ENCODE results near the gene KIRREL1.

Gene KIRREL1

GRCh38 chr1:157985473-157985872 lies 8.0 kb upstream of the KIRREL1 start:
- Histone ChIP-seq H3K27ac (no peak overlapping the region), H3K4me3 (no peak overlapping the region)
- DNase-seq (ENCODE audit: low spot score): no peak
- no peak for TF ChIP-seq CTCF (IDR thresholded peaks at IDR 0.05)

GRCh38 chr1:157988002-157988401 lies 5.4 kb upstream of the KIRREL1 start:
- no peak for TF ChIP-seq CTCF (IDR thresholded peaks at IDR 0.05)
- DNase-seq (ENCODE audit: low spot score): no peak

GRCh38 chr1:157992031-157992832 lies 1.2 kb upstream of the KIRREL1 start:
- TF ChIP-seq CTCF (IDR thresholded peaks at IDR 0.05): peak; percentile 89
- DNase-seq (ENCODE audit: low spot score): peak; percentile 85
- Histone ChIP-seq H3K4me3 (peak overlapping the region; percentile 96), H3K27ac (peak overlapping the region; percentile 94 to 98)

More at GRCh38 chr1:157988002-157988401, 5.4 kb upstream of the KIRREL1 start:
- H3K27ac ChIP-seq: no peak overlapping the region
- no peak overlapping the region for H3K4me3 ChIP-seq

- no peak for TF ChIP-seq CTCF (IDR thresholded peaks at IDR 0.05)
- H3K4me3 ChIP-seq: peak overlapping the region; percentile 96
- H3K27ac ChIP-seq: peak overlapping the region; percentile 94 to 98
- no peak for DNase-seq (ENCODE audit: low spot score)
These were observed 655 bp upstream of the KIRREL1 start for GRCh38 chr1:157992833-157993146.

GRCh38 chr1:157993918-157994605 lies 617 bp downstream of the KIRREL1 start:
- Histone ChIP-seq H3K27ac (peak overlapping the region; percentile 94 to 98), H3K4me3 (peak overlapping the region; percentile 96)
- no peak for TF ChIP-seq CTCF (IDR thresholded peaks at IDR 0.05)
- no peak for DNase-seq (ENCODE audit: low spot score)

GRCh38 chr1:157994704-157995582 lies 1.5 kb downstream of the KIRREL1 start:
- TF ChIP-seq CTCF (IDR thresholded peaks at IDR 0.05): no peak
- peak; percentile 87 for DNase-seq (ENCODE audit: low spot score)
- H3K4me3 ChIP-seq: peak overlapping the region; percentile 96
- peak overlapping the region; percentile 94 to 98 for H3K27ac ChIP-seq
